ENCODE data around the gene MSI2. TPM values are rescaled to one million over a fixed set of nuclear protein-coding genes. Genes with fewer than 3 reads are reported as not detected.

Gene MSI2
- total RNA-seq, 2 donors from 2014 or later, result 30.1 to 41.1 TPM

DNA sequence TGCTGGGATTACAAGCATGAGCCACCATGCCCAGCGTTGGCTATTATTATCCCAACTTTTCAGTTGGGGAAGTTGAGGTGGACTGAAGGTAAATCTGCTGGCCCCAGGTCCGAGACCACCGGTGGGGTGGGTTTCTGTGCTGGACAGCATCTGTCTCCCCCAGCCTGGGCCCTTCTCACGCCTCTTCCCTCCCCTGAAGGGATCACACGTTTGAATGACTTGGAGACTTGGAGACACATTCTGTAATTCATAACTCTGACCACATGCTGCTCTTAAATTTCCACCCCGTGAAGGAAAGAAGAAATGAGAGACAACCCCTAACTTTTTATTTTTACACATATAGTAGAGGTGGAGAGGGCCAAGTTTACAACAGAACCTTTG, 109.8 kb downstream of the MSI2 start:
- Histone ChIP-seq H3K4me3 (no peak overlapping the region), H3K36me3 (no peaks in the 10 kb centered on the region), H3K27me3 (no peaks in the 10 kb centered on the region), H3K9me3 (no peaks in the 10 kb centered on the region), H3K4me1 (peaks cover 0 to 64% of the 10 kb centered on the region in 2 donors), H3K27ac (peak overlapping the region; percentile 57 to 74)
- TF ChIP-seq, protein P1, sequence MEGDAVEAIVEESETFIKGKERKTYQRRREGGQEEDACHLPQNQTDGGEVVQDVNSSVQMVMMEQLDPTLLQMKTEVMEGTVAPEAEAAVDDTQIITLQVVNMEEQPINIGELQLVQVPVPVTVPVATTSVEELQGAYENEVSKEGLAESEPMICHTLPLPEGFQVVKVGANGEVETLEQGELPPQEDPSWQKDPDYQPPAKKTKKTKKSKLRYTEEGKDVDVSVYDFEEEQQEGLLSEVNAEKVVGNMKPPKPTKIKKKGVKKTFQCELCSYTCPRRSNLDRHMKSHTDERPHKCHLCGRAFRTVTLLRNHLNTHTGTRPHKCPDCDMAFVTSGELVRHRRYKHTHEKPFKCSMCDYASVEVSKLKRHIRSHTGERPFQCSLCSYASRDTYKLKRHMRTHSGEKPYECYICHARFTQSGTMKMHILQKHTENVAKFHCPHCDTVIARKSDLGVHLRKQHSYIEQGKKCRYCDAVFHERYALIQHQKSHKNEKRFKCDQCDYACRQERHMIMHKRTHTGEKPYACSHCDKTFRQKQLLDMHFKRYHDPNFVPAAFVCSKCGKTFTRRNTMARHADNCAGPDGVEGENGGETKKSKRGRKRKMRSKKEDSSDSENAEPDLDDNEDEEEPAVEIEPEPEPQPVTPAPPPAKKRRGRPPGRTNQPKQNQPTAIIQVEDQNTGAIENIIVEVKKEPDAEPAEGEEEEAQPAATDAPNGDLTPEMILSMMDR (IDR thresholded peaks at IDR 0.05), result no peak
- DNase-seq (ENCODE audit: low spot score), result no peak

DNA sequence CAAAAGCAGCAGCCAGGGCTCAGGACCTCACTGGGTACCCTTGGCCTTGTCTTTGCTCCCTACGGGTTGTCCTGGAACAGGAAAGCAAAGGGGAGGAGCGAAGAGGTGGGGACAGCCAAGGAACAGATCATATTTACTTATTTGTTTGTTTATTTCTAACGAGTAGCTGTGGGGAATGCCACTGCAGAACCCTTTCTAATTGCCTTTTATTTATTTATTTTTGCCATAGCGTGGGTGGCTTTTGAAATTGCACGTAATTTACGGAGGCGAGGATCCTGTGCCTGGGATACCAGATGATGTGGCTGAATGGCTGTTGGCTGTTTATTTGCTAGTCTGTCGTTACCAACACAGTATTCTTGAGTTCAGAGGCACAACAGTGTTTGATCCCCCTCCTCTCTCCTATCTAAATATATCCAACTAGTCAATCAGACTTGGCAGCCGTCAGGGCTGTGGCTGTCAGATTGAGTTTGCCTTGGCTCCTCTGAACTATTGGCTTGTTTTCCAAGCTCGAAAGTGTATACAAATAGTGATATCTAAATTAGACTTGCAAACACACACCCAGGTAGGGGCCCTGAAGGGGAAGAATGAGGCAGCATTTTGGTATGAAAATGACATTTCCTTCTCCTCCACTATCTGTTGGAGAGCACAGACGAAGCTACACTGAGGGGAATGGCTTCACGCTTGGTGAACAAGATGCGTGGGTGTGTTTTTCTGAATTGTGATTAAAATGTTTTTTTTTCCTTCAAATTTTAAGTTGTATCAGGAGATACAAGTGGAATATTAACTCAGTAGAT, 110.4 kb downstream of the MSI2 start:
- H3K9me3 ChIP-seq, result no peaks in the 10 kb centered on the region
- H3K4me3 ChIP-seq, result no peak overlapping the region
- TF ChIP-seq, protein P1 (IDR thresholded peaks at IDR 0.05), result no peak
- peak overlapping the region; percentile 57 to 74 for H3K27ac ChIP-seq
- no peaks in the 10 kb centered on the region for H3K36me3 ChIP-seq
- no peak for DNase-seq (ENCODE audit: low spot score)
- H3K27me3 ChIP-seq, result no peaks in the 10 kb centered on the region
- H3K4me1 ChIP-seq, result peaks cover 0 to 64% of the 10 kb centered on the region in 2 donors

DNA sequence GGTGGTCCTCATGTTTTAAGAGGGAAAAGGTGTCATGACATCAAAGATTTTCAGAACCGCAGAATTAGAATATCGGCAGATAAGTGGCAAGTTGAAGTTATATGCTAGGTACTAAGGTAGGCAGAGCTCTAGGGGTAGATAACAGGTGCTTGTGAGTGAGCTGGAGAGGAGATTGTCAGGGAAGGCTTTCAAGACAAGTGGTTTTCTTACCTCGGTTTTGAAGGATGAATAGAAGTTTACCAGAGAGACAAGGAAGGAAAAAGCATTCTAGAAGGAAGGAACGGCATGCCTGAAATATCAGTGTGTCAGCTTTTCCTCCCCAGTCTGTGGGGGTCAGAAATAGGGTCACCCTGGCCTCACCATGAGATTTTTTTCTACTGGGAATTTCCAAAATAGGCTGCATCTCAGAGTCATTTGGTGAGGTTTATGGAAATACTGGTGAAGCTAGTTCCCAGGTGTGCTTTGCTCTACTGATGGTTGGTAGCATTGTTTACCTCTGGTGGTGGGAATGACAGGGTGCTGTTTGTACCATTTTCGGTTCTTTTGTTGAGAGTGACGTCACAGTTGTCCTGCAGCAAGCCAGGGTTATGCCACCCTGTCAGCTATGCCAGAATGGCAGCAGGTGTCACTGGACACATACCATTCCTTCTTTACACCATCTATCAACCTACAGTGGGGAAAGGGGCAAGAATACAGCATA, 112.5 kb downstream of the MSI2 start:
- Histone ChIP-seq H3K27me3 (no peaks in the 10 kb centered on the region), H3K4me1 (peaks cover 0 to 64% of the 10 kb centered on the region in 2 donors), H3K4me3 (no peak overlapping the region), H3K9me3 (peaks cover 0 to 6% of the 10 kb centered on the region in 2 donors), H3K36me3 (no peaks in the 10 kb centered on the region), H3K27ac (peak overlapping the region in 1 of 2 donors; percentile 30)
- DNase-seq (ENCODE audit: low spot score), result no peak
- TF ChIP-seq, protein P1 (IDR thresholded peaks at IDR 0.05), result no peak

DNA sequence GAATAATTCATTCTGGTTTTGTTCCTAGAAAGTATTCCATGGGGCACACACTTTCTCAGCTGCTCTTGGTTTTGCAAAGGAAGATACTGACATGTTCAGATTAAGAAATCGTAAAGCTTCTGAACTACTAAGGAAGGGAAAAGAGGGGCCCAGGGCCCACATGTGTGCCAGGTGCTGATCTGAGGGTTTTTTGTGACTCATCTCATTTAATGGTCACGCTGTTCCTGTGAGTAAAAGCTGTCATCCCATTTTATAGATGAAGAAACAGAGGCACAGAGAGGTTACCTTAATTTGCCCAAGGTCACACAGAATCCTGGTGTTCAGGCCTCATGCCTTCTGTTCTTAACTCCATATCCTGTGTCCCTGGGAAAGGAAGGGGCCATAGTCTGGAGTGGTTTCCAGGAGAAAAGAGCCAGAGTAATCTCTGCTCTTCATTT, 113.2 kb downstream of the MSI2 start:
- no peak for DNase-seq (ENCODE audit: low spot score)
- Histone ChIP-seq H3K27ac (peak overlapping the region in 1 of 2 donors; percentile 30), H3K36me3 (no peaks in the 10 kb centered on the region), H3K4me3 (no peak overlapping the region), H3K9me3 (peaks cover 0 to 10% of the 10 kb centered on the region in 2 donors), H3K4me1 (peaks cover 0 to 57% of the 10 kb centered on the region in 2 donors), H3K27me3 (no peaks in the 10 kb centered on the region)
- TF ChIP-seq, protein P1 (IDR thresholded peaks at IDR 0.05), result no peak

DNA sequence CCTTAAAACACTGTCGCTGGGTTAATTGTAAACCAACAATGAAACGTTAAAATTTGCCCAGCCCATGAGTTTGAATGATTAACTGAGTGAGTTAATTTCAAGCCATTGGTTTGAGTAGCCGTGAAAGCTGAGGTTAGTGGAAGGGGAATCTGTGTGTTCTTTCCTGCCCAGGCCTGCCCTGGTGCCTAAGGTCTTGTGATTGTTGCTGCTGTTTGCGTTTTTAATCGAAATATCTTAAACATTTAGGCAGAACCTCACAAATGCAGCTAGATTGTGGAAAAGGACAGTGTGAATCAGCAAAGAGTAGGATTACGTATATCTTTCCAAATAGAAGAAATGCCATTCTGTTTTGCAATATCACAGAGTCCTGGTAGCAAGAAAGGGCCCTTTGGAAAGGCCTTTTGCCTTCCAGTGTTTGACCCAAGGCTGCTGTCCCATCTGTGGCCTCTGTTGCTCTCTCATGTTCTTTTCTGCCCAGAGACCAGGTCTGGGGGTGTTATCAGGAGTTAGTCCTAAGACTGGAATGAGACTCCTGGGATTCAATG, 113.8 kb downstream of the MSI2 start:
- Histone ChIP-seq H3K36me3 (no peaks in the 10 kb centered on the region), H3K4me3 (no peak overlapping the region), H3K27ac (peak overlapping the region; percentile 11 to 30), H3K9me3 (peaks cover 0 to 10% of the 10 kb centered on the region in 2 donors), H3K27me3 (no peaks in the 10 kb centered on the region), H3K4me1 (peaks cover 0 to 52% of the 10 kb centered on the region in 2 donors)
- DNase-seq (ENCODE audit: low spot score), result no peak
- TF ChIP-seq, protein P1 (IDR thresholded peaks at IDR 0.05), result no peak

Measured in right atrium auricular region (tissue), 2 donors.